HEK293 (cell line): ENCODE measurements around the gene RNF225.

Experiments used
- BCL11A ChIP-seq: fragments of 450-650 bp; formaldehyde crosslinking; IDR thresholded peaks from 2 replicates; pipeline ENCODE4 v1.5.1; 2016; ENCODE audit warnings: low read depth, missing biosample characterization, missing genetic modification characterization
- CTCF ChIP-seq: fragments of 450-650 bp; formaldehyde crosslinking; IDR thresholded peaks from 2 replicates; pipeline ENCODE4 v1.5.1; 2016; ENCODE audit warnings: missing biosample characterization, missing genetic modification characterization
- GLIS2 ChIP-seq: fragments of 450-650 bp; formaldehyde crosslinking; IDR thresholded peaks from 2 replicates; pipeline ENCODE4 v1.5.1; 2016; ENCODE audit warnings: missing biosample characterization, missing genetic modification characterization
- HOXA7 ChIP-seq: sonication (generic); formaldehyde crosslinking; IDR thresholded peaks from 2 replicates; pipeline ENCODE4 v1.8.1; 2022; ENCODE audit warnings: missing genetic modification reagents, borderline replicate concordance
- HOXD13 ChIP-seq: sonication (generic); formaldehyde crosslinking; IDR thresholded peaks from 2 replicates; pipeline ENCODE4 v1.8.0; 2022; ENCODE audit warnings: missing genetic modification reagents, borderline replicate concordance
- SALL2 ChIP-seq: fragments of 450-650 bp; formaldehyde crosslinking; IDR thresholded peaks from 2 replicates; pipeline ENCODE4 v1.5.0; 2017; ENCODE audit warnings: missing biosample characterization, mild to moderate bottlenecking, missing genetic modification characterization, borderline replicate concordance
- SETDB1 ChIP-seq: IDR thresholded peaks from one replicate; pipeline ENCODE4 v1.6.1; 2017; ENCODE audit warnings: mild to moderate bottlenecking, low read length, moderate library complexity, mixed read lengths; ENCODE audit not compliant: insufficient read length
- YY1 ChIP-seq: fragments of 450-650 bp; formaldehyde crosslinking; IDR thresholded peaks from 2 replicates; pipeline ENCODE4 v1.5.1; 2018; ENCODE audit warnings: missing biosample characterization, missing genetic modification characterization
- YY2 ChIP-seq: fragments of 450-650 bp; formaldehyde crosslinking; IDR thresholded peaks from 2 replicates; pipeline ENCODE4 v1.5.1; 2016; ENCODE audit warnings: missing biosample characterization, missing genetic modification characterization
- ZBTB7A ChIP-seq: fragments of 450-650 bp; formaldehyde crosslinking; IDR thresholded peaks from 2 replicates; pipeline ENCODE4 v1.5.1; 2016; ENCODE audit warnings: low read depth, missing biosample characterization, missing genetic modification characterization
- ZFHX2 ChIP-seq: fragments of 450-650 bp; formaldehyde crosslinking; conservative IDR thresholded peaks from 2 replicates; pipeline ENCODE4 v1.5.1; 2016; ENCODE audit warnings: missing biosample characterization, missing genetic modification characterization
- ZFP41 ChIP-seq: fragments of 450-650 bp; formaldehyde crosslinking; IDR thresholded peaks from 2 replicates; pipeline ENCODE4 v1.5.1; 2016; ENCODE audit warnings: missing biosample characterization, missing genetic modification characterization, borderline replicate concordance
- ZNF121 ChIP-seq: fragments of 450-650 bp; formaldehyde crosslinking; IDR thresholded peaks from 2 replicates; pipeline ENCODE4 v1.5.1; 2016; ENCODE audit warnings: missing biosample characterization, missing genetic modification characterization
- ZNF140 ChIP-seq: fragments of 450-650 bp; formaldehyde crosslinking; IDR thresholded peaks from 2 replicates; pipeline ENCODE4 v1.5.1; 2016; ENCODE audit warnings: missing biosample characterization, missing genetic modification characterization
- ZNF148 ChIP-seq: fragments of 450-650 bp; formaldehyde crosslinking; IDR thresholded peaks from 2 replicates; pipeline ENCODE4 v1.5.0; 2017; ENCODE audit warnings: missing biosample characterization, missing genetic modification characterization, borderline replicate concordance
- ZNF16 ChIP-seq: fragments of 450-650 bp; formaldehyde crosslinking; IDR thresholded peaks from 2 replicates; pipeline ENCODE4 v1.5.1; 2016; ENCODE audit warnings: low read depth, missing biosample characterization, missing genetic modification characterization
- ZNF223 ChIP-seq: fragments of 450-650 bp; formaldehyde crosslinking; IDR thresholded peaks from 2 replicates; pipeline ENCODE4 v1.5.1; 2016; ENCODE audit warnings: missing biosample characterization, missing genetic modification characterization
- ZNF350 ChIP-seq: fragments of 450-650 bp; formaldehyde crosslinking; IDR thresholded peaks from 2 replicates; pipeline ENCODE4 v1.5.0; 2017; ENCODE audit warnings: missing biosample characterization, mild to moderate bottlenecking, missing genetic modification characterization
- ZNF37A ChIP-seq: fragments of 450-650 bp; IDR thresholded peaks from 2 replicates; pipeline ENCODE4 v1.5.1; 2018; ENCODE audit warnings: missing biosample characterization, missing genetic modification characterization
- ZNF391 ChIP-seq: fragments of 450-650 bp; formaldehyde crosslinking; IDR thresholded peaks from 2 replicates; pipeline ENCODE4 v1.5.1; 2016; ENCODE audit warnings: low read depth, missing biosample characterization, missing genetic modification characterization, borderline replicate concordance
- ZNF426 ChIP-seq: fragments of 450-650 bp; formaldehyde crosslinking; IDR thresholded peaks from 2 replicates; pipeline ENCODE4 v1.5.1; 2017; ENCODE audit warnings: missing biosample characterization, missing genetic modification characterization, mild to moderate bottlenecking, inconsistent platforms, moderate library complexity
- ZNF488 ChIP-seq: fragments of 450-650 bp; formaldehyde crosslinking; IDR thresholded peaks from 2 replicates; pipeline ENCODE4 v1.5.1; 2016; ENCODE audit warnings: missing biosample characterization, missing genetic modification characterization
- ZNF510 ChIP-seq: fragments of 450-650 bp; formaldehyde crosslinking; IDR thresholded peaks from 2 replicates; pipeline ENCODE4 v1.5.1; 2018; ENCODE audit warnings: mild to moderate bottlenecking, missing genetic modification characterization, missing biosample characterization; ENCODE audit not compliant: insufficient replicate concordance
- ZNF610 ChIP-seq: fragments of 450-650 bp; formaldehyde crosslinking; IDR thresholded peaks from 2 replicates; pipeline ENCODE4 v1.5.1; 2016; ENCODE audit warnings: missing biosample characterization, missing genetic modification characterization, borderline replicate concordance
- ZNF654 ChIP-seq: fragments of 450-650 bp; formaldehyde crosslinking; IDR thresholded peaks from 2 replicates; pipeline ENCODE4 v1.5.1; 2016; ENCODE audit warnings: low read depth, missing biosample characterization, missing genetic modification characterization
- ZNF660 ChIP-seq: fragments of 450-650 bp; IDR thresholded peaks from 2 replicates; pipeline ENCODE4 v1.5.1; 2018; ENCODE audit warnings: missing biosample characterization, mild to moderate bottlenecking, missing genetic modification characterization
- ZNF701 ChIP-seq: fragments of 450-650 bp; formaldehyde crosslinking; IDR thresholded peaks from 2 replicates; pipeline ENCODE4 v1.5.1; 2016; ENCODE audit warnings: missing biosample characterization, missing genetic modification characterization
- ZNF704 ChIP-seq: fragments of 450-650 bp; formaldehyde crosslinking; IDR thresholded peaks from 2 replicates; pipeline ENCODE4 v1.5.1; 2016; ENCODE audit warnings: missing biosample characterization, missing genetic modification characterization
- ZNF747 ChIP-seq: fragments of 450-650 bp; formaldehyde crosslinking; IDR thresholded peaks from 2 replicates; pipeline ENCODE4 v1.5.1; 2016; ENCODE audit warnings: missing biosample characterization, missing genetic modification characterization
- ZNF777 ChIP-seq: fragments of 450-650 bp; formaldehyde crosslinking; IDR thresholded peaks from 2 replicates; pipeline ENCODE4 v1.5.1; 2017; ENCODE audit warnings: missing biosample characterization, missing genetic modification characterization, borderline replicate concordance
- ZNF792 ChIP-seq: fragments of 450-650 bp; formaldehyde crosslinking; IDR thresholded peaks from 2 replicates; pipeline ENCODE4 v1.5.1; 2016; ENCODE audit warnings: missing biosample characterization, missing genetic modification characterization
- ZNF837 ChIP-seq: fragments of 450-650 bp; formaldehyde crosslinking; IDR thresholded peaks from 2 replicates; pipeline ENCODE4 v1.5.1; 2016; ENCODE audit warnings: missing biosample characterization, missing genetic modification characterization
- ZSCAN30 ChIP-seq: fragments of 450-650 bp; IDR thresholded peaks from 2 replicates; pipeline ENCODE4 v1.5.1; 2018; ENCODE audit warnings: missing biosample characterization, mild to moderate bottlenecking, missing genetic modification characterization, moderate library complexity

RNF225 gene

GRCh38 chr19:58380662-58381459 is 14.6 kb upstream of the RNF225 start, which contains the start of gene ZNF837 (continued):
- TF ChIP-seq YY2 (tag by site-specific recombination) (peak; percentile 88), ZNF660 (tag by site-specific recombination) (peak; percentile 98), ZNF837 (tag by site-specific recombination) (0 out of 2 replicates have a peak, but pooled peaks have one; percentile 67), ZNF777 (tag by site-specific recombination) (peak; percentile 83; the same call in 1 of the 2 replicates), HOXD13 (CRISPR knock-in tag) (peak; percentile 88), HOXA7 (CRISPR knock-in tag) (no peak), GLIS2 (tag by site-specific recombination) (peak; percentile 68), ZNF488 (tag by site-specific recombination) (no peak), ZNF510 (no peak), ZNF223 (tag by site-specific recombination) (0 out of 2 replicates have a peak, but pooled peaks have one; percentile 11), SALL2 (tag by site-specific recombination) (peak; percentile 58; the same call in 1 of the 2 replicates), ZNF704 (no peak), ZNF610 (tag by site-specific recombination) (peak; percentile 77; the same call in 1 of the 2 replicates), CTCF (tag by site-specific recombination) (no peak; the same call in 1 of the 2 replicates), ZNF148 (tag by site-specific recombination) (peak; percentile 90; the same call in 1 of the 2 replicates), YY1 (tag by site-specific recombination) (peak; percentile 82), ZSCAN30 (tag by site-specific recombination) (peak; percentile 100), BCL11A (tag by site-specific recombination) (no peak), ZNF654 (tag by site-specific recombination) (no peak), ZNF426 (tag by site-specific recombination) (no peak), ZNF37A (tag by site-specific recombination) (no peak), ZBTB7A (tag by site-specific recombination) (peak; percentile 85; the same call in 1 of the 2 replicates), ZNF16 (tag by site-specific recombination) (no peak), ZNF140 (tag by site-specific recombination) (no peak), SETDB1 (no peak), ZNF391 (tag by site-specific recombination) (peak; percentile 94), ZNF792 (tag by site-specific recombination) (0 out of 2 replicates have a peak, but pooled peaks have one; percentile 64), ZNF701 (no peak), ZNF747 (no peak), ZNF121 (tag by site-specific recombination) (peak; percentile 78; the same call in 1 of the 2 replicates), ZFHX2 (tag by site-specific recombination) (peak; percentile 97), ZNF350 (tag by site-specific recombination) (peak; percentile 31; the same call in 1 of the 2 replicates), ZFP41 (peak; percentile 80; the same call in 1 of the 2 replicates)
